ENCODE measurements around the gene ATP4B.

DNA sequence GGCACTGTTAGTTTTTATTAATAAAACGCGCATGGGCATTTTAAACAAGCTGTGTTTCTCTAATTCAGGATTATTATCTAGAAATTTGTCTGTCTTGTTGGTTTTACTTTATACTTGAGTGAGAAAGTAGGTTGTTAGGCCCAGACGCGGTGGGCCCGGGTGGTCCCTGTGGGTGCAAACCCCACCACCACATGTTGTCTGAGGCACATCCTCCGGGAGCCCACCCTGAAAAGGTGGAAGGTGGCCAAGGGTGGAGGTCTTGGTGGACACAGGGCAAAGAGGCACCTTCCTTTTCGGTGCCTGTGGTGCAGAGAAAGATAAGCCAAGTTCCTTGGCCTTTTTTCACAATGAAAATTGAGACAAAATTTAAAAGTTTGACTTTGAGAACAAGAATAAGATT is 16.6 kb downstream of the ATP4B start:
- TF ChIP-seq CTCF (conservative IDR thresholded peaks at IDR 0.05; ENCODE audit: low read length) = no peak
- no peak for TF ChIP-seq EZH2phosphoT487 (IDR thresholded peaks at IDR 0.05; ENCODE audit: borderline replicate concordance)
